HCT116 (cell line): ENCODE results near the gene PGA4.

Experiments
- CEBPB ChIP-seq: IDR thresholded peaks from 2 replicates; pipeline ENCODE4 v1.6.1; 2012; ENCODE audit warnings: low read depth
- EZH2 ChIP-seq: fragments of 200-600 bp; sonication (generic); IDR thresholded peaks from 2 replicates; pipeline ENCODE4 v1.6.1; 2017; ENCODE audit warnings: antibody characterized with exemption, mixed run types
- EZH2phosphoT487 ChIP-seq: fragments of 200-600 bp; IDR thresholded peaks from 2 replicates; pipeline ENCODE4 v1.6.1; 2018; ENCODE audit warnings: antibody characterized with exemption, borderline replicate concordance
- POLR2A ChIP-seq: IDR thresholded peaks from 2 replicates; pipeline ENCODE4 v1.7.0; 2011; ENCODE audit warnings: borderline replicate concordance; ENCODE audit not compliant: insufficient read depth, insufficient read length; ENCODE audit errors: extremely low read depth
- POLR2AphosphoS5 ChIP-seq: IDR thresholded peaks from 2 replicates; pipeline ENCODE4 v1.6.1; 2011; ENCODE audit warnings: mild to moderate bottlenecking, low read depth, low read length, moderate library complexity
- RAD21 ChIP-seq: IDR thresholded peaks from 2 replicates; pipeline ENCODE4 v1.6.1; 2012; ENCODE audit warnings: low read depth, mild to moderate bottlenecking
- SP1 ChIP-seq: IDR thresholded peaks from 2 replicates; pipeline ENCODE4 v1.6.1; 2012; ENCODE audit warnings: low read depth
- YY1 ChIP-seq: IDR thresholded peaks from 2 replicates; pipeline ENCODE4 v1.6.1; 2011; ENCODE audit warnings: low read length, low read depth, moderate library complexity, mild to moderate bottlenecking; ENCODE audit not compliant: insufficient replicate concordance; ENCODE audit errors: extremely low read depth
- TF ChIP-seq, protein P1 (sequence below), 3 experiments: fragments of 200-600 bp in 1 of 3; sonication (generic) in 1 of 3; IDR thresholded peaks in 2 of 3; conservative IDR thresholded peaks in 1 of 3; 2 replicates each; pipeline ENCODE4 v1.5.1; 2012 to 2017; ENCODE audit warnings: low read depth in 2 of 3, low read length in 2 of 3, antibody characterized with exemption in 1 of 3, borderline replicate concordance in 1 of 3, control low read depth in 1 of 3, mild to moderate bottlenecking in 1 of 3, mixed read lengths in 1 of 3, mixed run types in 1 of 3, moderate library complexity in 1 of 3; ENCODE audit not compliant: insufficient read depth in 1 of 3
- TF ChIP-seq, protein P2 (sequence below): IDR thresholded peaks from 2 replicates; pipeline ENCODE4 v1.6.1; 2012
- TF ChIP-seq, protein P3 (sequence below): IDR thresholded peaks from 2 replicates; pipeline ENCODE4 v1.6.1; 2012; ENCODE audit warnings: low read depth

DNA sequence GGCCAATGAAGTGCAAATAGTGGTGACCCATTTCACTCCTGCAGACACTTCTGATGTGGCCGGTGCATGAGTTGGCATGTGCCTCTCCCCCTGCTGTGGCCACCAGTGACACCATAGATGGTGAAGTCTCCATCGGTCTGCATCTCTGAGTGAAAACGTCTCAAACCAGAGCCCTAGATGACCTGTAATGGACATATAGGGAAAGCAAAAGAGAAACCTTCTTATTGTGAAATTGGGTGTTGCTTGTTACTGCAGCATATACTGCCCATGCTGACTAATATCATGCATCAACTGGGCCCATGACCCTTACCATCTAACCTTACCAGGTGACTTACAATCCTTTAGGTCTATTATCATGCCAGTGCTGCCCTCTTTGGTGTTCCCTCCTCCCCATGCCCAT is 49.3 kb upstream of the PGA4 start:
- TF ChIP-seq, protein P1, sequence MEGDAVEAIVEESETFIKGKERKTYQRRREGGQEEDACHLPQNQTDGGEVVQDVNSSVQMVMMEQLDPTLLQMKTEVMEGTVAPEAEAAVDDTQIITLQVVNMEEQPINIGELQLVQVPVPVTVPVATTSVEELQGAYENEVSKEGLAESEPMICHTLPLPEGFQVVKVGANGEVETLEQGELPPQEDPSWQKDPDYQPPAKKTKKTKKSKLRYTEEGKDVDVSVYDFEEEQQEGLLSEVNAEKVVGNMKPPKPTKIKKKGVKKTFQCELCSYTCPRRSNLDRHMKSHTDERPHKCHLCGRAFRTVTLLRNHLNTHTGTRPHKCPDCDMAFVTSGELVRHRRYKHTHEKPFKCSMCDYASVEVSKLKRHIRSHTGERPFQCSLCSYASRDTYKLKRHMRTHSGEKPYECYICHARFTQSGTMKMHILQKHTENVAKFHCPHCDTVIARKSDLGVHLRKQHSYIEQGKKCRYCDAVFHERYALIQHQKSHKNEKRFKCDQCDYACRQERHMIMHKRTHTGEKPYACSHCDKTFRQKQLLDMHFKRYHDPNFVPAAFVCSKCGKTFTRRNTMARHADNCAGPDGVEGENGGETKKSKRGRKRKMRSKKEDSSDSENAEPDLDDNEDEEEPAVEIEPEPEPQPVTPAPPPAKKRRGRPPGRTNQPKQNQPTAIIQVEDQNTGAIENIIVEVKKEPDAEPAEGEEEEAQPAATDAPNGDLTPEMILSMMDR (IDR thresholded peaks at IDR 0.05 in 2 of 3, conservative IDR thresholded peaks at IDR 0.05 in 1 of 3; ENCODE audit: borderline replicate concordance in 1 of 3, insufficient read depth in 1 of 3, low read depth in 2 of 3, low read length in 2 of 3): no peak
- no peak for TF ChIP-seq RAD21
- TF ChIP-seq CEBPB: no peak
- TF ChIP-seq, protein P2, sequence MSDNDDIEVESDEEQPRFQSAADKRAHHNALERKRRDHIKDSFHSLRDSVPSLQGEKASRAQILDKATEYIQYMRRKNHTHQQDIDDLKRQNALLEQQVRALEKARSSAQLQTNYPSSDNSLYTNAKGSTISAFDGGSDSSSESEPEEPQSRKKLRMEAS: no peak
- no peak for TF ChIP-seq SP1
- no peak for TF ChIP-seq POLR2A
- TF ChIP-seq YY1: no peak
- TF ChIP-seq EZH2: no peak
- TF ChIP-seq EZH2phosphoT487: no peak
- TF ChIP-seq, protein P3, sequence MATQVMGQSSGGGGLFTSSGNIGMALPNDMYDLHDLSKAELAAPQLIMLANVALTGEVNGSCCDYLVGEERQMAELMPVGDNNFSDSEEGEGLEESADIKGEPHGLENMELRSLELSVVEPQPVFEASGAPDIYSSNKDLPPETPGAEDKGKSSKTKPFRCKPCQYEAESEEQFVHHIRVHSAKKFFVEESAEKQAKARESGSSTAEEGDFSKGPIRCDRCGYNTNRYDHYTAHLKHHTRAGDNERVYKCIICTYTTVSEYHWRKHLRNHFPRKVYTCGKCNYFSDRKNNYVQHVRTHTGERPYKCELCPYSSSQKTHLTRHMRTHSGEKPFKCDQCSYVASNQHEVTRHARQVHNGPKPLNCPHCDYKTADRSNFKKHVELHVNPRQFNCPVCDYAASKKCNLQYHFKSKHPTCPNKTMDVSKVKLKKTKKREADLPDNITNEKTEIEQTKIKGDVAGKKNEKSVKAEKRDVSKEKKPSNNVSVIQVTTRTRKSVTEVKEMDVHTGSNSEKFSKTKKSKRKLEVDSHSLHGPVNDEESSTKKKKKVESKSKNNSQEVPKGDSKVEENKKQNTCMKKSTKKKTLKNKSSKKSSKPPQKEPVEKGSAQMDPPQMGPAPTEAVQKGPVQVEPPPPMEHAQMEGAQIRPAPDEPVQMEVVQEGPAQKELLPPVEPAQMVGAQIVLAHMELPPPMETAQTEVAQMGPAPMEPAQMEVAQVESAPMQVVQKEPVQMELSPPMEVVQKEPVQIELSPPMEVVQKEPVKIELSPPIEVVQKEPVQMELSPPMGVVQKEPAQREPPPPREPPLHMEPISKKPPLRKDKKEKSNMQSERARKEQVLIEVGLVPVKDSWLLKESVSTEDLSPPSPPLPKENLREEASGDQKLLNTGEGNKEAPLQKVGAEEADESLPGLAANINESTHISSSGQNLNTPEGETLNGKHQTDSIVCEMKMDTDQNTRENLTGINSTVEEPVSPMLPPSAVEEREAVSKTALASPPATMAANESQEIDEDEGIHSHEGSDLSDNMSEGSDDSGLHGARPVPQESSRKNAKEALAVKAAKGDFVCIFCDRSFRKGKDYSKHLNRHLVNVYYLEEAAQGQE: no peak
- TF ChIP-seq POLR2AphosphoS5: no peak
